ENCODE measurements around the gene LRRC28.

Gene LRRC28

GRCh38 chr15:99402014-99402729, 150.9 kb downstream of the LRRC28 start:
- peak; percentile 22 for DNase-seq

- DNase-seq: no peak
Measured at GRCh38 chr15:99403597-99403996, 152.3 kb downstream of the LRRC28 start.

- DNase-seq: no peak
Measured at GRCh38 chr15:99404454-99404853, 153.2 kb downstream of the LRRC28 start.

GRCh38 chr15:99406120-99406519, 154.8 kb downstream of the LRRC28 start:
- no peak for DNase-seq

- DNase-seq: no peak
Measured at GRCh38 chr15:99406716-99407487, 155.6 kb downstream of the LRRC28 start.

GRCh38 chr15:99407716-99408115, 156.4 kb downstream of the LRRC28 start:
- DNase-seq: no peak

- DNase-seq: peak; percentile 91
Measured at GRCh38 chr15:99408236-99409096, 157.2 kb downstream of the LRRC28 start.

- peak; percentile 60 for DNase-seq
Measured at GRCh38 chr15:99409097-99409473, 157.8 kb downstream of the LRRC28 start.

- no peak for DNase-seq
Measured at GRCh38 chr15:99409560-99409959, 158.3 kb downstream of the LRRC28 start.

GRCh38 chr15:99410477-99410876, 159.2 kb downstream of the LRRC28 start:
- no peak for DNase-seq

GRCh38 chr15:99411234-99411633, 160.0 kb downstream of the LRRC28 start:
- no peak for DNase-seq

GRCh38 chr15:99412082-99412481, 160.8 kb downstream of the LRRC28 start:
- no peak for DNase-seq

- no peak for DNase-seq
Measured at GRCh38 chr15:99412626-99413025, 161.3 kb downstream of the LRRC28 start.

- no peak for DNase-seq
Measured at GRCh38 chr15:99413955-99414754, 162.9 kb downstream of the LRRC28 start.

- no peak for DNase-seq
Measured at GRCh38 chr15:99414755-99415731, 163.8 kb downstream of the LRRC28 start.

- DNase-seq: no peak
Measured at GRCh38 chr15:99416191-99417188, 165.2 kb downstream of the LRRC28 start.

- no peak for DNase-seq
Measured at GRCh38 chr15:99421172-99421656, 169.9 kb downstream of the LRRC28 start.

- no peak for DNase-seq
Measured at GRCh38 chr15:99421758-99422157, 170.5 kb downstream of the LRRC28 start.

All from fibroblast of skin of abdomen (primary cell).